ENCODE data around the gene ADCK1.

DNA sequence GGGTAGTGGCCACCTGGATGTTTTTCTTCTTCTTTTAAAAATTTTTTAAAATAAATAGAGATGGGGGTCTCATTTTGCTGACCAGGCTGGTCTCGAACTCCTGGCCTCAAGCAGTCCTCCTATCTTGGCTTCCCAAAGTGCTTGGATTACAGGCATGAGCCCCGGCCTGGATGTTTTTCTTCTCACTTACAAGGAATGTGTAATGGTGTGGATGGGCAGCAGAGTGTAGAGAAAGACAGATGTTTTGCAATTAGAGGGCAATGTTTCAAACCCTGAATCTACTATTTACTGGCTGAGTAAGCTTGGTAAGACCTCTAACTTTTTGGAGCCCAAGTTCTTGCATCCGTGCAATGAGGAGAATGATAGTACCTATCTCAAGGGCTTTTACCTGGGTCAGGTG is 48.1 kb downstream of the ADCK1 start:
- TF ChIP-seq, protein P1, sequence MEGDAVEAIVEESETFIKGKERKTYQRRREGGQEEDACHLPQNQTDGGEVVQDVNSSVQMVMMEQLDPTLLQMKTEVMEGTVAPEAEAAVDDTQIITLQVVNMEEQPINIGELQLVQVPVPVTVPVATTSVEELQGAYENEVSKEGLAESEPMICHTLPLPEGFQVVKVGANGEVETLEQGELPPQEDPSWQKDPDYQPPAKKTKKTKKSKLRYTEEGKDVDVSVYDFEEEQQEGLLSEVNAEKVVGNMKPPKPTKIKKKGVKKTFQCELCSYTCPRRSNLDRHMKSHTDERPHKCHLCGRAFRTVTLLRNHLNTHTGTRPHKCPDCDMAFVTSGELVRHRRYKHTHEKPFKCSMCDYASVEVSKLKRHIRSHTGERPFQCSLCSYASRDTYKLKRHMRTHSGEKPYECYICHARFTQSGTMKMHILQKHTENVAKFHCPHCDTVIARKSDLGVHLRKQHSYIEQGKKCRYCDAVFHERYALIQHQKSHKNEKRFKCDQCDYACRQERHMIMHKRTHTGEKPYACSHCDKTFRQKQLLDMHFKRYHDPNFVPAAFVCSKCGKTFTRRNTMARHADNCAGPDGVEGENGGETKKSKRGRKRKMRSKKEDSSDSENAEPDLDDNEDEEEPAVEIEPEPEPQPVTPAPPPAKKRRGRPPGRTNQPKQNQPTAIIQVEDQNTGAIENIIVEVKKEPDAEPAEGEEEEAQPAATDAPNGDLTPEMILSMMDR (IDR thresholded peaks at IDR 0.05): no peak
- TF ChIP-seq POLR2A (IDR thresholded peaks at IDR 0.05): no peak
- no peak for TF ChIP-seq EP300 (IDR thresholded peaks at IDR 0.05; ENCODE audit: low read depth)

Data from transverse colon (tissue), 3 donors.